Right renal pelvis (tissue), 4 donors: Measurements from ENCODE around the gene TTC38. TPM values are rescaled to one million over a fixed set of nuclear protein-coding genes. Genes with fewer than 3 reads are reported as not detected.
A peak's percentile ranks its signal among the peaks of the same experiment; 100 is the strongest.
"Not testable (repeated sequence)": the region's sequence is repeated elsewhere in the genome, so short reads cannot be mapped to it uniquely, and the experiment has no call there.

ENCODE experiments used
- DNase-seq, 4 donors: peaks; one replicate each; pipeline ENCODE4 v3.0.0-alpha.2; 2013; ENCODE audit warnings: low read depth in 4 of 4, low spot score in 3 of 4, missing footprints in 1 of 4
- polyA plus RNA-seq, 4 donors: library from polyadenylated mRNA; unstranded; fragments of 120-200 nt; gene quantifications; one replicate each; pipeline ENCODE4 v1.2.1, GENCODE V29; 2013; ENCODE audit not compliant: insufficient read length in 4 of 4

TTC38 gene
- polyA plus RNA-seq, 4 donors: 45.5 to 68.1 (median 53.0) TPM

DNA sequence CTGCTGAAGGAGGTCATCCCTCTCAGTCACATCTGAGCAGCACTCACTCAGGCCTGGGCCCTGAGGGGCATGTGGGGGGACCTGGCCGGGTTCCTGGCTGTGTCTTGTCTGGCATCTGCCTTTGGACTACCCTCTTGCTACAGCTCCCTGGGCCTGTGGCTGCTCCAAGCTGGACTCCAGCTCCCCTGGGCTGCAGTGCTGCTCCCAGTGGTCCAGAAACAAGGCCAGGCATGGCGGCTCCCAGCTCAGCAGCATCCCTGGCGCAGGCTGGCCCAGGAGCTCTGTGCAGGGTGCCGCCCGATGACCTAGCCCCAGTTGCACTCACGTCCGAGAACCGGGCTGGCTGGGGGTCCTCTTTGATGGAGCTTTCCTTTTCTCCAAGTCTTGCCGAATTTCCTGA lies 23.0 kb upstream of the TTC38 start:
- no peak for DNase-seq

DNA sequence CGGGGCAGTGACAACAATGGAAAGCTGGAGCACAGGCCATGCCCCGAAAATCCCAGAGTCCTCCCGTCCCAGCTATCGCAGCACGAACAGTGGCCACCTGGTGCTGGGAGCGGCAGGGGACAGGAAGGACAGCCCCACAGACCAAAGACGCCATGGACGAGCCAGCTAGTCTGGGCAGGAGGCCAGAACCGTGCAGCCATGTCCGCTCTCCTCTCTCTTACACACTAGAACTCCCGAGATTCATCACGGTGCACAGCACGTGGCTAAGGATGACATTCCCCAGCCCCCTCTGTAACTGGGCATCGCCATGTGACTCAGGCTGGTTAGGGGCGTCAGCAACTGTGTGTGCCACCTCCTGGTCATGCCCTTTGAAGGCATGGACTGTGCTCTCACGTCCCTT lies 22.3 kb upstream of the TTC38 start:
- no peak for DNase-seq

- no peak for DNase-seq
Measured at GRCh38 chr22:46246178-46246577, 21.6 kb upstream of the TTC38 start.

DNA sequence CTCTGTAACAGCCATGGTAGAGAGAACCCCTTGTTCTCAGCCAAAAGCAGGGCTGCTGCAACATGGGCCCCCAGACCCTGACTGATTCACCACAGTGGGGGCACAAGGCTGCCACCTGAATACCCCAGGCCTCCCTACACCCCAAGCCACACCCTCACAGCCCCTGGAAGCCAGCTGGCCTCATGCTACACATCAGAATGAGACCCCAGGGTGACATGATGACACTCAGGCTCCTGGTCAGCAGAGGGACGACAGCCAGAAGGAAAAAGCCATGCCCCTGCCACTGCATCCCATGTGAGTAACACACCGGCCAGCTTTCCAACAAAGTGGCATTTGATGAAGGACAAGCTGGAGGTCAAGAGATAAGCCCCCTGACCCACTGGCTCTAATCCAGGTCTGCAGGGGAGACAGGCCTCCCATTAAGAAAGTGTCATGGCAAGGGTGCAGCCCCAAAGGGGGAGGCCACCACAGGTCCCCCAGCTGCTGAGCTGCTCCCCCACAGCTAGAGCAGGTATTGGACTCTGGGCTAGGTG lies 20.3 kb upstream of the TTC38 start:
- DNase-seq: no peak

- DNase-seq: peak; percentile 70 to 77 (median 72)
Measured at GRCh38 chr22:46250035-46250782, 17.6 kb upstream of the TTC38 start, which contains the start of gene CDPF1. TSS of gene CDPF1 (minus strand) at chr22:46250293. CDS start at chr22:46248284, 2,009 bp downstream.

- DNase-seq: no peak
Measured at GRCh38 chr22:46250783-46251125, 17.1 kb upstream of the TTC38 start.

- no peak for DNase-seq
Measured at GRCh38 chr22:46251266-46251665, 16.5 kb upstream of the TTC38 start.

GRCh38 chr22:46251816-46252380 lies 15.9 kb upstream of the TTC38 start:
- DNase-seq: no peak

GRCh38 chr22:46256358-46256958 lies 11.3 kb upstream of the TTC38 start:
- DNase-seq: no peak

DNA sequence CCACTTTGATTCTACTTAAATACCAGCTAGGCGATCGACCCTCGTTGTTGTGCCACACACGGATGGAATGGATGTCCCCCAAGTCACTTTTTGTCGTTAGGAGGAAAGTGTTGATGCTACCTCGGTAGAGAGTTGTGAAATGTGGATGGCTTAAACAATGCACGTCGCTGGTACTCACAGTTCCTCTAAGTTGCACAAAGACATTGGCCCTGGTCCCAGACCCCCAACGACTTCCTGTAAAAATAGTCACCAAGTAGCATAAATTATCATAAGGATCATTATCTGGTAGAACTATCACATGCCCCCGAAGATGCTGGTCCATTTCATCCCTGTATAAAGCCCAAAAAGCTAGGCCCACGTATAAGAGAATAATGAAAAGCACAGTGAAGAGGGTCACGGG lies 8.4 kb upstream of the TTC38 start:
- no peak for DNase-seq

DNA sequence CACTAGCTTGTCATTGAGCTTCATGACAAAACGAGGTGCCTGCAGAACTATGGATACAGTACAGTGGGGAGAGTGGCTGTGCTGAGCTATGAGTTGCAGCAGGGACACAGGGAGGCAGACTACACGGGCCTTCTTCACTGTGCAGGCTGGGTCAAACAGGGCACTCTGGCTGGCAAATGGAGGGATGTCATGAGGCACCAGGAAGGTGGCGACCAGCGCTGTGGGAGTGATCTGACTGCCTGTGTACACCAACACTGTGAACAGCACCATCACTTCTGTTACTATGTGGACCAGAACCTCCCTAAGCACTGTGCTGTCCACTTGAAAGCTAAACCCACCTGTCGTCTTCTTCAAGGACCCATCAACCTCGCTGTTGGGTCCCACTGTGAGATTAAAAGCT lies 7.8 kb upstream of the TTC38 start:
- no peak for DNase-seq

DNA sequence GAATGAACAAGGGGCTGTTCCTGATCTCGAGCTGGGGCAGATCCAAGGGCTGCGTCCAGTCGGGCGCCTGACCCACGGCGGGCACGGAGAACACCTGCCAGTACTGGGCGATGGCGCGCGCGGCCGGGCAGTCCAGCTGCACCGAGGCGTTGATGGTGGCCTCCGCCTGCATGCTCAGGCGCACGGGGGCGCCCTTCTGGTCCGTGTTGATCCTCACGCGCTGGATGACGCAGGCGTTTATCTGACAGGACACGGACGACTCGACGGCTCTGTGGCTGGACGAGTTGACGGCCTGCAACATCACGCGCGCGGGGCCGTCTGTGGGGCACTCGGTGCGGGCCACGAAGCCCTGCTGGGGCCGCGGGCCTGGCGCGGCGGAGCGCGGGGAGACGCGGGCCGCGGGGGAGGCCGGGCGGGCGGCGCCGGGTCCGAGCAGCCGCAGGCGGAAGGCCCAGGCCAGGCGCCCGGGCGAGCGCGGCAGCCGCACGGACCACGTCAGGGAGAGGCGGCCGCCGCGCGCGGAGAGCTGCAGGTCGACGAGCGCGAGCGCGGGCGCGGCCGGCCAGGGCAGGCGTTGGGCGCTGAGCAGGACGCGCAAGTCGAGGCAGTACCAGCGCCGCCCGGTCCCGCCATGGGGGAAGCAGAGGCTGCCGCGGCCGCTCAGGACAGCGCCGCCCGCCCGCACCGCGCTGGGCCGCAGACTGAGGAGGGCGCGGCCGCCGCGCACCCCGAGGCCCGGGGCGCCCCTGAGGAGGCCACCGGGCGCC lies 5.2 kb upstream of the TTC38 start:
- no peak for DNase-seq

DNA sequence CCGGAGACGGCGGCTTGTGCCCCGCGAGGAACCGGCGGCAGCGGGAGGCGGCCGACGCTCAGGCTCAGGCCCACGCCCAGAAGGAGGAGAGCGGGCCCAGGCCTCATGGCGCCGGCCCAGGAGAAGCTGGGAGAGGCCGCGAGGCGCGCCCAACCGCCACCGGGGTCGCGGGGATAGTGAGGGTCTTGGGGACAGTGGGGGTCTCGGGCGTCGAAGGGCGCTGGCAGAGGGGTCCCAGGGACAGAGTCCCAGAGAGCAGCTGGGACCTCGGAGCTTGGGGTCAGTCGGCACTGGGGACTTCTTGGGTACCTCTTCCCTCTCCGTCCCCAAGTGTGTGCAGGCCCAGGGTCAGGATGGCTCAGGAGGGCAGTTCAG lies 4.6 kb upstream of the TTC38 start, which contains the start of gene PKDREJ:
Gene PKDREJ, minus strand, starts transcription at position 128 of the 375 bp plus-strand sequence. Its CDS starts 21 bp downstream, at position 107.
- no peak for DNase-seq

GRCh38 chr22:46264520-46264919 lies 3.3 kb upstream of the TTC38 start:
- DNase-seq: not testable (repeated sequence)

DNA sequence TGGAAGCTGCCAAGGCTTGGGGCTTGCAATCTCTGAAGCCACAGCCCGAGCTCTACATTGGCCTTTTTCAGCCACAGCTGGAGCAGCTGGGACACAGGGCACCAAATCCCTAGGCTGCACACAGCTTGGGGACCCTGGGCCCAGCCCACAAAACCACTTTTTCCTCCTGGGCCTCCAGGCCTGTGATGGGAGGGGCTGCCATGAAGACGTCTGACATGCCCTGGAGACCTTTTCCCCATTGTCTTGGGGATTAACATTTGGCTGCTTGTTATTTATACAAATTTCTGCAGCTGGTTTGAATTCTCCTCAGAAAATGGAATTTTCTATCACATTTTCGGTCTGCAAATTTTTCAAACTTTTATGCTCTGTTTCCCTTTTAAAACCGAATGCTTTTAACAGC lies 2.2 kb upstream of the TTC38 start:
- not testable (repeated sequence) for DNase-seq

DNA sequence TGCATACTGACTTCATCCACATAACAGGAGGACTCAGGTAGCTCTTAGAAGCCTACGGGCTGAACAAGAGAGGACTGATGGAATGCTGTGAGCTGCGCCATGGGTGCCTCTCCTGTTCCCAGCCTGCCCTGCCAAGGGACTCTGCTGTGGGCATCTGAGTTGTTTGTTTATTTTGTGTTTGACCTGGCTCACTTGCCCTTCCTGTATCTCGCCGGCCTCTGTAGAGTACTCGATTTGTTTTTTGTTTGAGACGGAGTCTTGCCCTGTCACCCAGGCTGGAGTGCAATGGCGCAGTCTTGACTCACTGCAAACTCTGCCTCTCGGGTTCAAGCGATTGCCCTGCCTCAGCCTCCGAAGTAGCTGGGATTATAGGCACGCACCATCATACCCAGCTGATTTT lies 1.8 kb downstream of the TTC38 start:
- no peak for DNase-seq

GRCh38 chr22:46272196-46272595 lies 4.4 kb downstream of the TTC38 start:
- no peak for DNase-seq

- DNase-seq: no peak
Measured at GRCh38 chr22:46272762-46273431, 5.1 kb downstream of the TTC38 start.

DNA sequence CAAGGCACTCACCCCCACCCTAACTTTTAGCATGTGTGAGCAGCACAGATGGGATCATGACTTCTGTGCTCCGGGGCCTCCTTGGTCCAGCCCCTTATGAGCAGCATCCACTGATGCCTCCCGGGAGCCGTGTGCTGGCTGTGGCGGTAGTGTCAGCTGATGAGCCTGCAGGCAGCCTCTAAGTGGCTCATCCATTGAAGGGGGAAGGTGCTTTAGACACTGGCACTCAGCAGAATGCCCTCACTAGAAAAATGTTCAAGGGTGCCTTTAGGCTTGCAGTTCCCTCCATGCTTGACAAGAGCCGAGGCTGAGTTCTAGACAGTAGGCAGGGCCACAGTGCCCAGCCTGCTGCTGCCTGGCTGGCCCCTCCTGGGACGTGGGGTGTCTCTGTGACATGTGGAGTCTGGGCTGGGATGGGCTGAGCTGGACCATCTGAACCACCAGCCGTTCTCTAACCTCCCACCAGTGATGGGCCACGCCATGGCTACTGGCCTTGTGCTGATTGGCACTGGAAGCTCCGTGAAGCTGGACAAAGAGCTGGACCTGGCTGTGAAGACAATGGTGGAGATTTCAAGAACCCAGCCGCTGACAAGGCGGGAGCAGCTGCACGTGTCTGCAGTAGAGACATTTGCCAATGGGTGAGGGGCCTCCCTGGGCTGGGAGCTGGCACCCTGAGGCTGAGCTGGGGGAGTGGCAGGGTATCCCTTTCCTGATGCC lies 5.8 kb downstream of the TTC38 start:
- DNase-seq: no peak

DNA sequence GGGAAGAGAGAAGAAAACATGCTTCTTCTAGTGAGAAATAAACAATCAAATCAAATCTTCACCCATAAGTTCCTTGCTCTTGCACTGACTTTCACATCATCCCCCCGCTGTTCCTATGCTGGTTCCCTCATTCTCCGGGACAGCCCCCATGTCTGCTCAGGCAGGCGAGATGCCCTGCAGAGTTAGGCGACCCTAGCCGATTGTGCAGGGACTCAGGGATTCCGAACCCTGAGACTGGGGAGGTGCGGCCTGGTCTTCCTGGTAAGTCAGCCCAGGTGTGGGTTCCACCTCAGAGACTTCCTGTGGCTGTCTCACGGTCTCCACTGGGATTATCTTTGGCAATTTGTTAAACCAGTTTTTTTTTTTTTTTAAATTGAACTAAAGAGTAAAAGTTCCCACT lies 6.6 kb downstream of the TTC38 start:
- no peak for DNase-seq
